Right atrium auricular region (tissue), 2 donors: ENCODE data around the gene PALLD. TPM values are rescaled to one million over a fixed set of nuclear protein-coding genes. Genes with fewer than 3 reads are reported as not detected.

ENCODE experiments used
- DNase-seq: peaks from one replicate; pipeline ENCODE4 v3.0.0-alpha.2; 2019; ENCODE audit warnings: low spot score
- H3K27ac ChIP-seq, 2 donors: fragments of 200-600 bp; sonication (generic); 1 replicate in 1 of 2; 2 replicates in 1 of 2; pipeline ENCODE4 v1.5.1; 2016 to 2019
- H3K27me3 ChIP-seq, 2 donors: fragments of 200-600 bp; sonication (generic); one replicate each; pipeline versions ENCODE4 v1.5.1 to v1.6.0; 2017 to 2019
- H3K36me3 ChIP-seq: fragments of 200-600 bp; sonication (generic); one replicate; pipeline ENCODE4 v1.5.1; 2016
- H3K4me1 ChIP-seq, 2 donors: fragments of 200-600 bp; sonication (generic); one replicate each; pipeline versions ENCODE4 v1.5.1 to v1.6.0; 2017 to 2019
- H3K4me3 ChIP-seq, 2 donors: fragments of 200-600 bp; sonication (generic); 1 replicate in 1 of 2; 2 replicates in 1 of 2; pipeline ENCODE4 v1.5.1; 2017 to 2019; ENCODE audit warnings: mild to moderate bottlenecking in 1 of 2, moderate library complexity in 1 of 2
- H3K9me3 ChIP-seq, 2 donors: fragments of 200-600 bp; sonication (generic); one replicate each; pipeline ENCODE4 v1.5.1; 2019
- CTCF ChIP-seq, 2 donors: fragments of 200-600 bp; sonication (generic); IDR thresholded peaks; one replicate each; pipeline ENCODE4 v1.5.1; 2019; ENCODE audit warnings: antibody characterized with exemption in 2 of 2
- total RNA-seq, 2 donors: library from RNA; depleted of rRNA; stranded (reverse); fragments of >200 nt; gene quantifications; one replicate each; pipeline ENCODE4 v1.1.0, GENCODE V29; 2016

The PALLD gene
- total RNA-seq, 2 donors from 2014 or later = 764 to 782 TPM

GRCh38 chr4:168751263-168752225 lies 254.7 kb downstream of the PALLD start:
- DNase-seq = no peak
- Histone ChIP-seq H3K27ac (peak overlapping the region in 1 of 2 donors; percentile 1), H3K4me1 (no peaks in the 10 kb centered on the region), H3K4me3 (no peak overlapping the region), H3K36me3 (no peaks in the 10 kb centered on the region), H3K9me3 (no peaks in the 10 kb centered on the region), H3K27me3 (no peaks in the 10 kb centered on the region)
- TF ChIP-seq CTCF (IDR thresholded peaks at IDR 0.05) = no peak

- Histone ChIP-seq H3K27ac (no peak overlapping the region), H3K9me3 (no peaks in the 10 kb centered on the region), H3K4me1 (no peaks in the 10 kb centered on the region), H3K27me3 (no peaks in the 10 kb centered on the region), H3K36me3 (no peaks in the 10 kb centered on the region), H3K4me3 (no peak overlapping the region)
- TF ChIP-seq CTCF (IDR thresholded peaks at IDR 0.05) = no peak
- no peak for DNase-seq
These were observed 259.0 kb downstream of the PALLD start for GRCh38 chr4:168755598-168756477.

- Histone ChIP-seq H3K4me1 (no peaks in the 10 kb centered on the region), H3K27ac (peak overlapping the region in 1 of 2 donors; percentile 11), H3K9me3 (no peaks in the 10 kb centered on the region), H3K36me3 (no peaks in the 10 kb centered on the region), H3K4me3 (no peak overlapping the region), H3K27me3 (no peaks in the 10 kb centered on the region)
- DNase-seq = no peak
- no peak for TF ChIP-seq CTCF (IDR thresholded peaks at IDR 0.05)
These were observed 260.6 kb downstream of the PALLD start for GRCh38 chr4:168757500-168757899.

GRCh38 chr4:168758351-168758876 lies 261.6 kb downstream of the PALLD start:
- DNase-seq = no peak
- no peak for TF ChIP-seq CTCF (IDR thresholded peaks at IDR 0.05)
- no peaks in the 10 kb centered on the region for H3K36me3 ChIP-seq
- H3K27me3 ChIP-seq = no peaks in the 10 kb centered on the region
- H3K27ac ChIP-seq = no peak overlapping the region
- no peak overlapping the region for H3K4me3 ChIP-seq
- H3K4me1 ChIP-seq = no peaks in the 10 kb centered on the region
- no peaks in the 10 kb centered on the region for H3K9me3 ChIP-seq

GRCh38 chr4:168759321-168759720 lies 262.5 kb downstream of the PALLD start:
- no peak for DNase-seq
- Histone ChIP-seq H3K27ac (no peak overlapping the region), H3K36me3 (no peaks in the 10 kb centered on the region), H3K27me3 (no peaks in the 10 kb centered on the region), H3K9me3 (no peaks in the 10 kb centered on the region), H3K4me3 (no peak overlapping the region), H3K4me1 (no peaks in the 10 kb centered on the region)
- no peak for TF ChIP-seq CTCF (IDR thresholded peaks at IDR 0.05)
